ENCODE measurements around the gene UMODL1.

DNA sequence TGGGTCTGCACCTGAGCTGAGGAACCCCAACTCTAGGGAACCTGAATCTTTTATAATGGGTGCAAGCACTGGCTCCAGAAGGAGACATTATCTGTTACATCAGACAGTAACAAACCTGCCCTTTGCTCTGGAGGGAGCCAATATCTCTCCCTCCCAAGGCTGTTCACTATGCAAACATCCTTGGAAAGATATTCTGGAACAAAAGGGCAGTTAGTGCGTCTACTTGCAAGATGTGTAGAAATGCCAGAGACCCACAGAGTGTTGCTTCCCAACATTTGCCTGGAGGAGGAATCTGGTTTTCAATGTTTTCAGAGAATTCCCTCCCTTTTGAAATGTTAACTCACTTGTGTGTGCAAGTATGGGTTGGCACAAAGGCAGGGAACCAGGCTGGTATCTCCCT lies 31.9 kb downstream of the UMODL1 start:
- no peak for TF ChIP-seq EZH2 (IDR thresholded peaks at IDR 0.05; ENCODE audit: low read length, missing control alignments)
- TF ChIP-seq, protein P1, sequence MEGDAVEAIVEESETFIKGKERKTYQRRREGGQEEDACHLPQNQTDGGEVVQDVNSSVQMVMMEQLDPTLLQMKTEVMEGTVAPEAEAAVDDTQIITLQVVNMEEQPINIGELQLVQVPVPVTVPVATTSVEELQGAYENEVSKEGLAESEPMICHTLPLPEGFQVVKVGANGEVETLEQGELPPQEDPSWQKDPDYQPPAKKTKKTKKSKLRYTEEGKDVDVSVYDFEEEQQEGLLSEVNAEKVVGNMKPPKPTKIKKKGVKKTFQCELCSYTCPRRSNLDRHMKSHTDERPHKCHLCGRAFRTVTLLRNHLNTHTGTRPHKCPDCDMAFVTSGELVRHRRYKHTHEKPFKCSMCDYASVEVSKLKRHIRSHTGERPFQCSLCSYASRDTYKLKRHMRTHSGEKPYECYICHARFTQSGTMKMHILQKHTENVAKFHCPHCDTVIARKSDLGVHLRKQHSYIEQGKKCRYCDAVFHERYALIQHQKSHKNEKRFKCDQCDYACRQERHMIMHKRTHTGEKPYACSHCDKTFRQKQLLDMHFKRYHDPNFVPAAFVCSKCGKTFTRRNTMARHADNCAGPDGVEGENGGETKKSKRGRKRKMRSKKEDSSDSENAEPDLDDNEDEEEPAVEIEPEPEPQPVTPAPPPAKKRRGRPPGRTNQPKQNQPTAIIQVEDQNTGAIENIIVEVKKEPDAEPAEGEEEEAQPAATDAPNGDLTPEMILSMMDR (conservative IDR thresholded peaks at IDR 0.05 in 1 of 2, IDR thresholded peaks at IDR 0.05 in 1 of 2; ENCODE audit: low read depth in 1 of 2, low read length in 2 of 2), result no peak

Measured in fibroblast of lung (primary cell).